ENCODE data around the gene ELP5. TPM values are rescaled to one million over a fixed set of nuclear protein-coding genes. Genes with fewer than 3 reads are reported as not detected.

Gene ELP5
- total RNA-seq, 1 donor from 2014 or later = 37.6 TPM

- H3K36me3 Mint-ChIP-seq (ENCODE audit: unreplicated experiment) = peaks cover 1% of the 10 kb centered on the region
- no peaks in the 10 kb centered on the region for H3K9me3 Mint-ChIP-seq (ENCODE audit: unreplicated experiment)
- H3K4me1 Mint-ChIP-seq (ENCODE audit: unreplicated experiment) = peaks cover 52% of the 10 kb centered on the region
- TF ChIP-seq CTCF (IDR thresholded peaks at IDR 0.05) = peak; percentile 60
- no peaks in the 10 kb centered on the region for H3K27me3 Mint-ChIP-seq (ENCODE audit: unreplicated experiment)
- DNase-seq (ENCODE audit: extremely low spot score, unreplicated experiment) = no peak
- H3K4me3 Mint-ChIP-seq (ENCODE audit: unreplicated experiment) = peak overlapping the region; percentile 92
- H3K27ac Mint-ChIP-seq (ENCODE audit: unreplicated experiment) = peak overlapping the region; percentile 98
Observed at GRCh38 chr17:7213895-7214299, 38.1 kb upstream of the ELP5 start.

- TF ChIP-seq CTCF (IDR thresholded peaks at IDR 0.05) = peak; percentile 64
- Mint-ChIP-seq H3K9me3 (ENCODE audit: unreplicated experiment) (no peaks in the 10 kb centered on the region), H3K27ac (ENCODE audit: unreplicated experiment) (peak overlapping the region; percentile 98), H3K4me3 (ENCODE audit: unreplicated experiment) (peak overlapping the region; percentile 92), H3K36me3 (ENCODE audit: unreplicated experiment) (peaks cover 1% of the 10 kb centered on the region), H3K27me3 (ENCODE audit: unreplicated experiment) (no peaks in the 10 kb centered on the region), H3K4me1 (ENCODE audit: unreplicated experiment) (peaks cover 56% of the 10 kb centered on the region)
- peak; percentile 99 for DNase-seq (ENCODE audit: extremely low spot score, unreplicated experiment)
Observed at GRCh38 chr17:7214300-7215135, 37.5 kb upstream of the ELP5 start.

- no peak for DNase-seq (ENCODE audit: extremely low spot score, unreplicated experiment)
- peak overlapping the region; percentile 98 for H3K27ac Mint-ChIP-seq (ENCODE audit: unreplicated experiment)
- H3K36me3 Mint-ChIP-seq (ENCODE audit: unreplicated experiment) = peaks cover under 1% of the 10 kb centered on the region
- H3K27me3 Mint-ChIP-seq (ENCODE audit: unreplicated experiment) = no peaks in the 10 kb centered on the region
- peaks cover 58% of the 10 kb centered on the region for H3K4me1 Mint-ChIP-seq (ENCODE audit: unreplicated experiment)
- peak overlapping the region; percentile 92 for H3K4me3 Mint-ChIP-seq (ENCODE audit: unreplicated experiment)
- no peak for TF ChIP-seq CTCF (IDR thresholded peaks at IDR 0.05)
- no peaks in the 10 kb centered on the region for H3K9me3 Mint-ChIP-seq (ENCODE audit: unreplicated experiment)
Observed at GRCh38 chr17:7215136-7215638, 36.8 kb upstream of the ELP5 start.

GRCh38 chr17:7215652-7216180, 36.3 kb upstream of the ELP5 start:
- H3K27me3 Mint-ChIP-seq (ENCODE audit: unreplicated experiment) = no peaks in the 10 kb centered on the region
- H3K4me3 Mint-ChIP-seq (ENCODE audit: unreplicated experiment) = peak overlapping the region; percentile 92
- H3K4me1 Mint-ChIP-seq (ENCODE audit: unreplicated experiment) = peaks cover 63% of the 10 kb centered on the region
- H3K9me3 Mint-ChIP-seq (ENCODE audit: unreplicated experiment) = no peaks in the 10 kb centered on the region
- no peak for DNase-seq (ENCODE audit: extremely low spot score, unreplicated experiment)
- H3K36me3 Mint-ChIP-seq (ENCODE audit: unreplicated experiment) = no peaks in the 10 kb centered on the region
- TF ChIP-seq CTCF (IDR thresholded peaks at IDR 0.05) = no peak
- H3K27ac Mint-ChIP-seq (ENCODE audit: unreplicated experiment) = peak overlapping the region; percentile 98
